ENCODE data around the gene C10orf62. TPM values are rescaled to one million over a fixed set of nuclear protein-coding genes. Genes with fewer than 3 reads are reported as not detected.

Gene C10orf62
- total and polyA plus RNA-seq, 2 of the 13 experiments (the other 11 are each of a cell fraction or from before 2014, with no cell fraction given) = 0.61 to 1.6 TPM

GRCh38 chr10:97572214-97572989 lies 17.1 kb upstream of the C10orf62 start, which contains the start of gene ANKRD2 (continued):
- TF ChIP-seq ETV5 (CRISPR knock-in tag; IDR thresholded peaks at IDR 0.05; ENCODE audit: borderline replicate concordance) (no peak), SATB2 (CRISPR knock-in tag; IDR thresholded peaks at IDR 0.05) (no peak), RFX3 (CRISPR knock-in tag; IDR thresholded peaks at IDR 0.05) (no peak), SMAD1 (CRISPR knock-in tag; IDR thresholded peaks at IDR 0.05; ENCODE audit: borderline replicate concordance, low read depth) (no peak; the same call in 1 of the 2 replicates), CEBPG (CRISPR knock-in tag; IDR thresholded peaks at IDR 0.05) (peak; percentile 50), ATF7-NPFF (CRISPR knock-in tag; IDR thresholded peaks at IDR 0.05; ENCODE audit: low read depth) (no peak), ZNF3 (CRISPR knock-in tag; IDR thresholded peaks at IDR 0.05) (no peak), NR0B2 (CRISPR knock-in tag; IDR thresholded peaks at IDR 0.05) (no peak), ZNF691 (CRISPR knock-in tag; IDR thresholded peaks at IDR 0.05; ENCODE audit: borderline replicate concordance, low read depth) (peak; percentile 17; the same call in 1 of the 2 replicates), HNF4G (IDR thresholded peaks at IDR 0.05; ENCODE audit: borderline replicate concordance, low read depth, low read length) (no peak), HNF4G (CRISPR knock-in tag; IDR thresholded peaks at IDR 0.05; ENCODE audit: borderline replicate concordance, low read depth) (no peak), MED13 (CRISPR knock-in tag; IDR thresholded peaks at IDR 0.05) (no peak), ZFP36L2 (CRISPR knock-in tag; IDR thresholded peaks at IDR 0.05) (no peak), RXRA (CRISPR knock-in tag; IDR thresholded peaks at IDR 0.05) (peak; percentile 53; the same call in 1 of the 2 replicates), NFE2L1 (CRISPR knock-in tag; IDR thresholded peaks at IDR 0.05; ENCODE audit: borderline replicate concordance) (no peak), ZNF614 (CRISPR knock-in tag; IDR thresholded peaks at IDR 0.05; ENCODE audit: borderline replicate concordance) (no peak), ZNF687 (CRISPR knock-in tag; IDR thresholded peaks at IDR 0.05) (peak; percentile 60), AFF4 (CRISPR knock-in tag; IDR thresholded peaks at IDR 0.05) (no peak), GATAD2A (CRISPR knock-in tag; IDR thresholded peaks at IDR 0.05) (0 out of 2 replicates have a peak, but pooled peaks have one; percentile 12), ERF (CRISPR knock-in tag; IDR thresholded peaks at IDR 0.05) (no peak)
